ENCODE data around the gene EEF1A1. TPM values are rescaled to one million over a fixed set of nuclear protein-coding genes. Genes with fewer than 3 reads are reported as not detected.
"Not testable (repeated sequence)": the region's sequence is repeated elsewhere in the genome, so short reads cannot be mapped to it uniquely, and the experiment has no call there.

The EEF1A1 gene
- total RNA-seq, 3 donors from 2014 or later = 12,629 to 16,405 (median 13,038) TPM

- Histone ChIP-seq H3K27ac (no peak overlapping the region), H3K9me3 (no peaks in the 10 kb centered on the region), H3K4me3 (no peak overlapping the region), H3K27me3 (no peaks in the 10 kb centered on the region), H3K4me1 (no peaks in the 10 kb centered on the region), H3K36me3 (no peaks in the 10 kb centered on the region)
- TF ChIP-seq POLR2A (IDR thresholded peaks at IDR 0.05) = no peak
- TF ChIP-seq CTCF (IDR thresholded peaks at IDR 0.05) = no peak
- no peak for TF ChIP-seq POLR2AphosphoS5 (IDR thresholded peaks at IDR 0.05)
- intact Hi-C loops (cut with DNase I; ENCODE audit: low total_unique reads) = no loop called here
- no peak for DNase-seq (ENCODE audit: low spot score in 2 of 2)
These were observed 43.9 kb upstream of the EEF1A1 start for GRCh38 chr6:73564578-73565345.

GRCh38 chr6:73562558-73562957 lies 41.7 kb upstream of the EEF1A1 start:
- H3K27me3 ChIP-seq = no peaks in the 10 kb centered on the region
- no peak for DNase-seq (ENCODE audit: low spot score in 2 of 2)
- no peaks in the 10 kb centered on the region for H3K9me3 ChIP-seq
- intact Hi-C loops (cut with DNase I; ENCODE audit: low total_unique reads) = no loop called here
- H3K4me1 ChIP-seq = no peaks in the 10 kb centered on the region
- H3K4me3 ChIP-seq = no peak overlapping the region
- no peak for TF ChIP-seq POLR2A (IDR thresholded peaks at IDR 0.05)
- TF ChIP-seq POLR2AphosphoS5 (IDR thresholded peaks at IDR 0.05) = no peak
- no peak overlapping the region for H3K27ac ChIP-seq
- H3K36me3 ChIP-seq = no peaks in the 10 kb centered on the region

GRCh38 chr6:73560853-73561407 lies 40.1 kb upstream of the EEF1A1 start:
- DNase-seq (ENCODE audit: low spot score in 2 of 2) = no peak
- H3K4me1 ChIP-seq = no peaks in the 10 kb centered on the region
- TF ChIP-seq POLR2A (IDR thresholded peaks at IDR 0.05) (no peak), POLR2AphosphoS5 (IDR thresholded peaks at IDR 0.05) (no peak), CTCF (IDR thresholded peaks at IDR 0.05) (no peak)
- H3K4me3 ChIP-seq = no peak overlapping the region
- no peak overlapping the region for H3K27ac ChIP-seq
- no peaks in the 10 kb centered on the region for H3K27me3 ChIP-seq
- H3K9me3 ChIP-seq = no peaks in the 10 kb centered on the region
- H3K36me3 ChIP-seq = no peaks in the 10 kb centered on the region
- intact Hi-C loops (cut with DNase I; ENCODE audit: low total_unique reads) = no loop called here

- H3K27ac ChIP-seq = no peak overlapping the region
- H3K4me3 ChIP-seq = no peak overlapping the region
- H3K36me3 ChIP-seq = no peaks in the 10 kb centered on the region
- H3K9me3 ChIP-seq = no peaks in the 10 kb centered on the region
- no peaks in the 10 kb centered on the region for H3K27me3 ChIP-seq
- intact Hi-C loops (cut with DNase I; ENCODE audit: low total_unique reads) = no loop called here
- H3K4me1 ChIP-seq = no peaks in the 10 kb centered on the region
- no peak for TF ChIP-seq POLR2AphosphoS5 (IDR thresholded peaks at IDR 0.05)
- TF ChIP-seq CTCF (IDR thresholded peaks at IDR 0.05) = no peak
- no peak for TF ChIP-seq POLR2A (IDR thresholded peaks at IDR 0.05)
- no peak for DNase-seq (ENCODE audit: low spot score in 2 of 2)
These were observed 39.4 kb upstream of the EEF1A1 start for GRCh38 chr6:73560182-73560732.

- H3K4me1 ChIP-seq; H3K36me3 ChIP-seq; H3K27ac ChIP-seq; H3K9me3 ChIP-seq; H3K27me3 ChIP-seq; intact Hi-C loops (cut with DNase I; ENCODE audit: low total_unique reads); DNase-seq (ENCODE audit: low spot score in 2 of 2); H3K4me3 ChIP-seq: not testable (repeated sequence)
These were observed 38.6 kb upstream of the EEF1A1 start for GRCh38 chr6:73559399-73559794.

All from breast epithelium (tissue), 4 donors.